HG02623 (cell line): ENCODE data around the gene KHDRBS2.

ENCODE experiments used
- ATAC-seq: cut with Tn5 transposase; IDR thresholded peaks from one replicate; pipeline ENCODE4 v1.9.1; 2021; ENCODE audit warnings: moderate library complexity; ENCODE audit not compliant: unreplicated experiment

KHDRBS2 gene

DNA sequence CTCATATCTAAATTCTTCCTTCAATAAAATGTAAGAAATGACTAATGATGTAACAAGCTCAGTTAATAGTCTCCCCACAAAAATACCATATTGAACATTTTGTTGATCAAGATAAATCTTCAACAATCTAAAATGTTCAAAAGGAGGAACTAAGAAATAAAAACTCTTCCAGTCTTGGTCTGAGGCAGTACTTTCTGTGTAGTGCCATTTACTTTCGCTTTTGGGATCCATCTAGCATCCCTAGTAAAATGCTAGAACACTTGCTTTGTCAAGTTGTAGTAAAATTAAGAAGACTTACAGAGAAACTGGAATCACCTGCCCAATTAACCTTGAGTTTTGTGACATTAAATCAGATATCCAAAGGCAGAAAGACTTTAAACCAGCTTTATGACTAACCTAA, 246.4 kb downstream of the KHDRBS2 start:
- no peak for ATAC-seq

- no peak for ATAC-seq
Observed at GRCh38 chr6:62037445-62037844, 248.6 kb downstream of the KHDRBS2 start.

GRCh38 chr6:62035952-62036351, 250.1 kb downstream of the KHDRBS2 start:
- ATAC-seq, result no peak

DNA sequence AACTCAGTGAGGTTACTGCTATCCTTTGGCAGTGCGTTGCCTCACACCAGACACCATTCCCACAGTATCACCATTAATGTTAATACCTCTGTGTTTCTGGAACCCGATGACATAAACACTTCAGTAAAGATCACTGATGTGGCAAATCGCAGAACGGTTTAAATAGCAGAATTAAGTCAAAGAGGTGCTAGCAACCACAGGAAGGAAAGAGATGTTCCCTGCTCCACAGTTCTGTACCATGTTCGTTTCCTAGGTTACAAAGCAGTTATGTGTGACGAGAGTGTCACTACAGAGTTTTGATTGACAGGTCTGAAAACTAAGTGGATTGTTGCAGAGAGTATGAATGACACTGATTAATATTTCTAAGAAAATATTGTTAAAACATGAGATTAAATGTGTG, 272.3 kb downstream of the KHDRBS2 start:
- ATAC-seq, result no peak

GRCh38 chr6:62009445-62009844, 276.6 kb downstream of the KHDRBS2 start:
- no peak for ATAC-seq

- no peak for ATAC-seq
Observed at GRCh38 chr6:61989616-61990015, 296.4 kb downstream of the KHDRBS2 start.

- ATAC-seq, result no peak
Observed at GRCh38 chr6:61980622-61981021, 305.4 kb downstream of the KHDRBS2 start.

DNA sequence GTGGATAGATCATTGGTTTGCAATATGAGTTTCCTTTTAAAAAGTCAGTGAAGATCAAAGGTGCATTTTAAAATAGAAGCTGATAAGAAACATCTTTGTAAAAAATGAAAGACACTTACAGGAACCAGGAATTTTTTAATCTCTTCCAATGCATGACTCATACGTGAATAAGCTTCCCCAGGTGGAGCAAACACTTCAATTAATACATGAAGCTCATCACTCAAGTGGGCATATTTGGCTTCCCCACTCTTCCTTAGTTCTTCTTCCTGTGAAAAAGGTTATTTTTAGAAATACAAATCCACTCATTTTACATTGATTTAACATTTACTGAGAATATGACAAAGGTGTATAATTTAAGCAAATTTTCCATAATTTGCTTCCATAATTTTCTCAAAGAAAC, 308.1 kb downstream of the KHDRBS2 start:
- no peak for ATAC-seq

- ATAC-seq, result no peak
Observed at GRCh38 chr6:61977099-61977498, 308.9 kb downstream of the KHDRBS2 start.

DNA sequence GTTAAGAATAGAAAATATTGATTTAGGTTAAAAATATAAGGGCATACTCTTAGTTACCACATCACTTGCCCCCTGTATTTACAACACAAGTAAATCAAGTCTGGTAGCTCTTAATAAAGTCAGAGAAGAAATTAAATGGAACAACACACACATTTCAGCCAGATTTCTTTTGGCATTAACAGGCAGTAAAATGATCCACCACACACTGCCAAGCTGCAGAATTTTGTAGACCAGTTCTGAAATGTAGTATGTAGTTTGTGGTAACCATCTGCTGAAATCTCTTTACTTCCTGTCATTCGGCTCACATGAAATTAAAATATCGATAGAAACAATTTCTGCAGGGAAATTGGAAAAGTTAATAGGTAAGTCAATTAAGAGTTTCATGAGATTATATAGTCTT, 326.8 kb downstream of the KHDRBS2 start:
- ATAC-seq, result no peak

GRCh38 chr6:61953851-61954250, 332.2 kb downstream of the KHDRBS2 start:
- no peak for ATAC-seq

DNA sequence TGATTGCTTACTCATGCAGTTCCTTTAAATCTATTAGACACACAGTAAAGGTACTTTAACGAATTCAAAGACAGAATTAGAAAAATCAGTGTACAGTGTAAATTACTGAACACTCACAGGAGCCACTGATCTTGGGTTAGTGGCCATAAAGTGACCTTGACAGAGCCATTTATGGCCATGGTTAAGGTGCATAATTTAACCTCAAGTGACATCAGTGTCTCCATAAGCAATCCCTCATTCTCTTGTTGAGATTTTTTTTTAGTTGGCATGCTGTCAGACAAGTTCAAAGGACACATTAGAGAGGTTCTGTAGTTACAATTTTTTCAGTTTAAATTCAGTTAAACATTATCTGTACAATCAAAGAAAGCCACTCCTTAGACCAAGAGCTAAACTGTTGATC, 334.4 kb downstream of the KHDRBS2 start:
- no peak for ATAC-seq

DNA sequence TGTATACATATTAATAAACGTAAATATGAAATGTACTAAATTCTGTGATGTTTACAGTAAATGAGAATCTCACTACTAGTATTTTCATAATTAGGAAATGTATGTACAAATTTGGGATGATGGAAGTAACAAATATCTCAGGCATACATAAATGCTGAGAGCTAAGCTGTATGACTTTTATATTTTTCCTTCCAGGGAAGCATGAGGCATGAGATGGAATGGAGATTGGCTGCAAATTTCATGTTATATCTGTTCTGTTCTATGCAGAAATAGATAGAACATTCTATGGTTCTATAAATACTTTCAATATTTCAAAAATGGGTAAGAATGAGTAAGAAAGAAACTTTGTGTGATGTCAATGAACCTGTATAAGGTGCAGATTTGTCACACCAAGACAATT, 335.2 kb downstream of the KHDRBS2 start:
- ATAC-seq, result no peak

DNA sequence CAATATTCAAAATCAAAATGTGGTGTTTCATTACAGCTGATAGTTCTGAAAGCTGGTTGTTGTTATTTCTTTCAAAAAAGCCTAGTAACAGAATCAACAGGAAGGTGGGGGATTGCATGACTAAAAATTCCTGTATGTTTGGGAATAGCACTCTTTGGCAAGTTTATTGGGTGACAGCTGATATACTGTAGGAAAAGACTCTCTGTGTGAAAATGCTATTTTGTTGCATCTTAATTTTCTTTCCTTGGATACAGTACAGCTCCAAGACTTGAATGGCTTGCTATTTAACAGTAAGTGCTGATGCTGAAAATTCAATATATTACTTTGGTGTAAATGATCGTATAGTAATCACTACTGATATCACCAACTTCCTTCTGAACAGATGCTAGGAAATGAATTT, 336.1 kb downstream of the KHDRBS2 start:
- ATAC-seq, result no peak

DNA sequence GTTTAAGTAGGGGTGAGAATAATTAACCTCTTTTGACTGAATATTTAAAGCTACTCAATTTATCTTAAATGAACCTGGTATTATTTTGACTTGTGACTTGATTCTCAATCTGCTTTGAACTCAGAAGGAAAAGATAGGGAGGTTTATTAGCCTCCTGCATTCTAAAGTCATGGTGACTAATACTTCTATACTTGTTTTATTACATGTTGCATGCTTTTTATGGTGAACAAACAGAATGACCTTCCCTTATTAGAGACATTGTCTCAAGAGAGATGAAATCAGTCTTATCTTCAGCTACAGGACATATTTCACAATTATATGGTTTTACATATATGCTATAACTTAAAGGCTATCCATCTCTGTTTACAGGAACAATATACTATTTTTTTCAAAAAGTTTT, 336.9 kb downstream of the KHDRBS2 start:
- no peak for ATAC-seq

- no peak for ATAC-seq
Observed at GRCh38 chr6:61947311-61947947, 338.6 kb downstream of the KHDRBS2 start.

DNA sequence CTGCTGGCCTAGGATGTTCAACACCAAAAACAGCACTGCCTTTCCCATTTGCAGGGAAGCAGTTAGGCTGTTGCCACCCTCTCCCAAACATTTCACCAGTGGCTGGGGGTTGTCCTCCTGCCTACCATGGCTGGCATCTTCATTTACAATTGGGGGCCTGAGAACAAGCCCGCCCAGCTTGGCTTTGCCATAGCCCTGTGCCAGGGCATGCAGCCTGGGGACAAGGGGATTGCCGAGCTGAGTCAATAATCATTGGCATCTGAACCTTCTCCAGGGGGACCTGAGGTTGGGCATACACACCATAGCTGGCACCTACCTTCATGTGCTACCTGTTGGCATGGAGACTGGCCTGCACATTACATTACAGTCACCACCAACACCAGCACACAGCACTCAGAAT, 345.1 kb downstream of the KHDRBS2 start:
- no peak for ATAC-seq

DNA sequence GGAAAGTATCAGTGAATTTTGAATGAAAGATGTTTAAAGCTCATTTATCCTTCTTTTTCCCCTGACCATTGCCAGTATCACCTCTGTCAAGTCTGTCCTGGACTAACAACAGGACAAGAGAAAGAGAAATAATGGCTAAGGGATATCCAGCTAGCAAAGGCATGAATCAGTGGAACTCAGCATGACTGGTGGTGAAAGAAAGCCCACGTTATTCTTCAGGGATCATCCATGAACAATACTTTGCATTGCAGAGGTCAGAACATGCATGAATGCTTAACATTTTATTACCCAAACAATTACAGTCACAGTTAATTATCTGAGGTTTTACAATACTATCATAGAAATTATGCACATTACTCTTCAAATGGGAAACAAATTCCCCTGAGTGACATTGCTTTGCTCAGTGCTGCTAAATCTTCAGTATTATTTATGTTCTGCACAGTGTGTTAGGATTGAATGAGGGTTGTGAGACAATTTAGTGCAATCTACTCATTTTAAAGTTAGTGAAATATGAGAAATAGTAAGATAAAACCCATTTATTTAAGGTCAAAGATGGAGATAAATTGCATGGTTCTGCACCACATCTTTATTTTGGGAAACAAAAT, 350.7 kb downstream of the KHDRBS2 start:
- ATAC-seq, result no peak

DNA sequence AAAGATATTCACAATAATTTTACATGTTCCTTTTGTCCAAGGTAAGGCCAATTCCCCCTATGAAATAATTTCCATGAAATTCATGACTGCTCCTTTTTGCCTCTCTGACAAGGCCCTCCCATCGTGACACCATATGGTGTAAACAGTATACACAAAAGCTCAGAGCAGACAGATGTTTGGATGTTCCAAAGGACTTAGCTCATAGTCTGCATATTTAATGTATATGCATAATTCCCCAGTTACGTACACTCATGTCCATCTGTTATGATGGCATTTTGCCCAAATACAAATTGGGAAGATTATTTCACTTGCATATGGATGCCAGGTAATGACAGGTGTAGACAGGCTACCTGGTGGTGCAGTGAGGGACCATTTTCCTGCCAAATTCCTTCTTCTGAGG, 376.5 kb downstream of the KHDRBS2 start:
- no peak for ATAC-seq

GRCh38 chr6:61901748-61902147, 384.3 kb downstream of the KHDRBS2 start:
- no peak for ATAC-seq

GRCh38 chr6:61894536-61894935, 391.5 kb downstream of the KHDRBS2 start:
- no peak for ATAC-seq

DNA sequence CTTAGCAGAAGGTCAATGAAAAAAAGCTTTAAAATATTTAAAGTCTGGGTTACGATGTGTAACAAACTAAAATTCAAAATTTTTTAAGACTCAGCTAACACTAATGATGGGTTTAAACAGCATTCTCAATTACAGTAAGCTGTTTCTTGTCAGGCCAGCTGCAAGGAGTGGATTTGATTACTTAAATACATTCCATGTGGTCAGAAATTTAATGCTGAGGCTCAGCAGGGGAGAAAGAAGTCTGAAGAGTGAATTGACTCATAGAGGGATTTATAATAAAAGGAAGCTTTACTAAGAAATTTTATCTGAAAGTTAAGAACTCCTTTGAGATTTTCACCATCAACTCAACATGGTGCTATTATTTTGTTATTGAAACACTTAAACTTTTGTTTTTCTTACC, 398.6 kb downstream of the KHDRBS2 start:
- no peak for ATAC-seq

- peak; percentile 45 for ATAC-seq
Observed at GRCh38 chr6:61886608-61887259, 399.3 kb downstream of the KHDRBS2 start.
